HepG2 (cell line): ENCODE data around the gene SNAP25.

Experiments used
- CTCF ChIP-seq: sonication (generic); formaldehyde crosslinking; IDR thresholded peaks from 2 replicates; pipeline ENCODE4 v1.5.0; 2020; ENCODE audit warnings: mild to moderate bottlenecking, missing genetic modification reagents, moderate library complexity
- ETS1 ChIP-seq: sonication (generic); formaldehyde crosslinking; IDR thresholded peaks from 2 replicates; pipeline ENCODE4 v1.4.0; 2020; ENCODE audit warnings: missing genetic modification reagents
- EZH2 ChIP-seq: conservative IDR thresholded peaks from 2 replicates; pipeline ENCODE4 v1.6.1; 2012; ENCODE audit warnings: mild to moderate bottlenecking, low read depth, low read length, moderate library complexity
- GFI1 ChIP-seq: sonication (generic); formaldehyde crosslinking; IDR thresholded peaks from 2 replicates; pipeline ENCODE4 v1.5.0; 2020; ENCODE audit warnings: missing genetic modification reagents, mild to moderate bottlenecking, borderline replicate concordance
- HCFC1 ChIP-seq: fragments of 150-350 bp; IDR thresholded peaks from 2 replicates; pipeline ENCODE4 v1.6.1; 2014; ENCODE audit warnings: low read depth, low read length
- HMGXB4 ChIP-seq, 2 experiments: sonication (generic) in 1 of 2; formaldehyde crosslinking in 1 of 2; IDR thresholded peaks; 2 replicates each; pipeline versions ENCODE4 v1.4.0 to v1.6.1; 2018 to 2020; ENCODE audit warnings: missing genetic modification reagents in 2 of 2, borderline replicate concordance in 1 of 2, low read depth in 1 of 2, mild to moderate bottlenecking in 1 of 2, missing biosample characterization in 1 of 2
- MYC ChIP-seq: sonication (generic); formaldehyde crosslinking; IDR thresholded peaks from 2 replicates; pipeline ENCODE4 v1.9.0; 2021; ENCODE audit warnings: missing genetic modification reagents, borderline replicate concordance
- NBN ChIP-seq: fragments of 450-650 bp; conservative IDR thresholded peaks from 2 replicates; pipeline ENCODE4 v1.6.1; 2017
- SMAD1 ChIP-seq: sonication (generic); formaldehyde crosslinking; IDR thresholded peaks from 2 replicates; pipeline ENCODE4 v1.4.0; 2020; ENCODE audit warnings: missing genetic modification reagents, low read depth, mild to moderate bottlenecking, borderline replicate concordance
- TOE1 ChIP-seq: sonication (generic); formaldehyde crosslinking; IDR thresholded peaks from 2 replicates; pipeline ENCODE4 v1.4.0; 2020; ENCODE audit warnings: mild to moderate bottlenecking, missing genetic modification reagents
- ZBED4 ChIP-seq: sonication (generic); formaldehyde crosslinking; IDR thresholded peaks from 2 replicates; pipeline ENCODE4 v1.4.0; 2020; ENCODE audit warnings: missing genetic modification reagents, borderline replicate concordance
- ZNF256 ChIP-seq: sonication (generic); formaldehyde crosslinking; conservative IDR thresholded peaks from 2 replicates; pipeline ENCODE4 v1.4.0; 2020; ENCODE audit warnings: missing genetic modification reagents
- ZNF547 ChIP-seq: sonication (generic); formaldehyde crosslinking; IDR thresholded peaks from 2 replicates; pipeline ENCODE4 v1.5.1; 2020; ENCODE audit warnings: mild to moderate bottlenecking, missing genetic modification reagents
- ZZZ3 ChIP-seq: sonication (generic); formaldehyde crosslinking; IDR thresholded peaks from 2 replicates; pipeline ENCODE4 v1.4.0; 2020; ENCODE audit warnings: missing genetic modification reagents, mild to moderate bottlenecking, borderline replicate concordance

GRCh38 chr20:10170261-10170660 is 48.4 kb upstream of the SNAP25 start:
- TF ChIP-seq CTCF (CRISPR knock-in tag): no peak
- TF ChIP-seq ZZZ3: no peak
- TF ChIP-seq ZBED4 (CRISPR knock-in tag): no peak
- no peak for TF ChIP-seq HMGXB4 (CRISPR knock-in tag; IDR thresholded peaks at IDR 0.05; ENCODE audit: borderline replicate concordance in 1 of 2, low read depth in 1 of 2)
- no peak for TF ChIP-seq EZH2
- no peak for TF ChIP-seq HCFC1
- no peak for TF ChIP-seq ETS1
- no peak for TF ChIP-seq SMAD1 (CRISPR knock-in tag)
- TF ChIP-seq ZNF256 (CRISPR knock-in tag): no peak
- TF ChIP-seq TOE1: no peak
- no peak for TF ChIP-seq GFI1 (CRISPR knock-in tag)
- no peak for TF ChIP-seq MYC (CRISPR knock-in tag)
- no peak for TF ChIP-seq NBN
- TF ChIP-seq ZNF547 (CRISPR knock-in tag): no peak
